HCT116 (cell line): Measurements from ENCODE around the gene MAPK8. TPM values are rescaled to one million over a fixed set of nuclear protein-coding genes. Genes with fewer than 3 reads are reported as not detected.

ENCODE experiments used
- ATAC-seq: fragments of 200-7000 bp; cut with Tn5 transposase; 2 replicates; pipeline ENCODE4 v1.9.1; 2020; ENCODE audit warnings: mild to moderate bottlenecking, moderate library complexity
- BruUV-seq: library from RNA; stranded (reverse); fragments of 400-500 nt; replicated peaks from 2 replicates; lab custom pipeline; 2021; lab: Mats Ljungman, UMichigan
- CTCF ChIA-PET: fragments of 300-600 bp; sonication (Branson Sonifier 250); formaldehyde crosslinking; loops from one replicate; lab custom pipeline; 2021; ENCODE audit warnings: antibody characterized with exemption; lab: Charles Lee
- POLR2A ChIA-PET: fragments of 300-600, 350-600 bp; sonication (Branson Sonifier 250); formaldehyde crosslinking; loops from one replicate; lab custom pipeline; 2021; ENCODE audit warnings: antibody characterized with exemption; lab: Charles Lee
- RAD21 ChIA-PET, 2 experiments: fragments of 300-600 bp; sonication (Branson Sonifier 250); formaldehyde crosslinking; loops; one replicate each; lab custom pipeline; 2023; ENCODE audit warnings: low total read pairs in 2 of 2; ENCODE audit not compliant: uncharacterized antibody in 2 of 2, unreplicated experiment in 2 of 2, low non-redundant PET in 1 of 2; lab: Charles Lee
- DNase-seq: peaks from one replicate; pipeline ENCODE4 v3.0.0-alpha.2; 2010; ENCODE audit warnings: low read depth, low spot score
- H2AFZ ChIP-seq: fragments of 200-600 bp; shearing (Covaris generic), sonication (generic); 2 replicates; pipeline ENCODE4 v1.6.1; 2017; ENCODE audit warnings: low read depth, mixed run types, mixed read lengths, antibody characterized with exemption, low read length; ENCODE audit not compliant: poor library complexity, severe bottlenecking
- H3K27ac ChIP-seq: 2 replicates; pipeline ENCODE4 v1.5.1; 2012; ENCODE audit warnings: low read depth, low read length
- H3K27me3 ChIP-seq: fragments of 200-600 bp; sonication (generic); 2 replicates; pipeline ENCODE4 v1.6.1; 2016; ENCODE audit warnings: mixed run types, low read length, mixed read lengths; ENCODE audit not compliant: insufficient read depth
- H3K36me3 ChIP-seq, 2 experiments: fragments of 200-500 bp in 1 of 2; fragments of 200-600 bp in 1 of 2; sonication (Bioruptor generic) in 1 of 2; sonication (generic) in 1 of 2; 2 replicates each; pipeline versions ENCODE4 v1.5.1 to v1.6.1; 2014 to 2016; ENCODE audit warnings: low read length in 2 of 2, inconsistent platforms in 1 of 2, mixed read lengths in 1 of 2, mixed run types in 1 of 2; ENCODE audit not compliant: insufficient read depth in 2 of 2, control insufficient read depth in 1 of 2
- H3K4me1 ChIP-seq, 2 experiments: fragments of 200-600 bp in 1 of 2; sonication (generic) in 1 of 2; 2 replicates each; pipeline versions ENCODE4 v1.5.1 to v1.6.1; 2012 to 2017; ENCODE audit warnings: low read length in 2 of 2, inconsistent platforms in 1 of 2, mild to moderate bottlenecking in 1 of 2, mixed read lengths in 1 of 2, mixed run types in 1 of 2, moderate library complexity in 1 of 2; ENCODE audit not compliant: insufficient read depth in 2 of 2, control insufficient read depth in 1 of 2
- H3K4me2 ChIP-seq: fragments of 200-600 bp; sonication (generic); 2 replicates; pipeline ENCODE4 v1.6.1; 2017; ENCODE audit warnings: mixed run types, low read length, mixed read lengths
- H3K4me3 ChIP-seq, 2 experiments: fragments of 200-600 bp in 1 of 2; sonication (generic) in 1 of 2; replicated peaks in 1 of 2; 2 replicates each; pipeline ENCODE4 v1.5.1; 2011 to 2016; ENCODE audit warnings: low read length in 2 of 2, control low read depth in 1 of 2, low read depth in 1 of 2, mild to moderate bottlenecking in 1 of 2, mixed read lengths in 1 of 2, mixed run types in 1 of 2
- H3K79me2 ChIP-seq: fragments of 200-600 bp; sonication (generic); 2 replicates; pipeline ENCODE4 v1.6.1; 2017; ENCODE audit warnings: mild to moderate bottlenecking, mixed run types, low read length, moderate library complexity, mixed read lengths; ENCODE audit not compliant: insufficient read depth
- H3K9ac ChIP-seq: fragments of 200-600 bp; sonication (generic); 2 replicates; pipeline ENCODE4 v1.6.1; 2016; ENCODE audit warnings: low read length, mixed read lengths
- H3K9me2 ChIP-seq: fragments of 200-600 bp; sonication (generic), shearing (Covaris generic); 2 replicates; pipeline ENCODE4 v1.6.1; 2017; ENCODE audit warnings: mixed run types, mild to moderate bottlenecking, moderate library complexity; ENCODE audit not compliant: insufficient read depth
- H3K9me3 ChIP-seq, 2 experiments: fragments of 200-500 bp in 1 of 2; fragments of 200-600 bp in 1 of 2; sonication (Bioruptor generic) in 1 of 2; sonication (generic) in 1 of 2; 2 replicates each; pipeline ENCODE4 v1.6.1; 2014 to 2017; ENCODE audit warnings: low read length in 2 of 2, mixed read lengths in 2 of 2, inconsistent platforms in 1 of 2, low read depth in 1 of 2, mild to moderate bottlenecking in 1 of 2, mixed run types in 1 of 2, moderate library complexity in 1 of 2; ENCODE audit not compliant: control insufficient read depth in 1 of 2, insufficient read depth in 1 of 2
- H4K20me1 ChIP-seq: fragments of 200-600 bp; sonication (generic), shearing (Covaris generic); 2 replicates; pipeline ENCODE4 v1.6.1; 2017; ENCODE audit warnings: mixed run types, mild to moderate bottlenecking, moderate library complexity; ENCODE audit not compliant: insufficient read depth
- CBX3 ChIP-seq: IDR thresholded peaks from 2 replicates; pipeline ENCODE4 v1.6.1; 2012; ENCODE audit warnings: low read depth
- CEBPB ChIP-seq: IDR thresholded peaks from 2 replicates; pipeline ENCODE4 v1.6.1; 2012; ENCODE audit warnings: low read depth
- EZH2 ChIP-seq: fragments of 200-600 bp; sonication (generic); IDR thresholded peaks from 2 replicates; pipeline ENCODE4 v1.6.1; 2017; ENCODE audit warnings: antibody characterized with exemption, mixed run types
- JUND ChIP-seq: IDR thresholded peaks from 2 replicates; pipeline ENCODE4 v1.6.1; 2012
- POLR2A ChIP-seq: IDR thresholded peaks from 2 replicates; pipeline ENCODE4 v1.7.0; 2011; ENCODE audit warnings: borderline replicate concordance; ENCODE audit not compliant: insufficient read depth, insufficient read length; ENCODE audit errors: extremely low read depth
- RAD21 ChIP-seq: IDR thresholded peaks from 2 replicates; pipeline ENCODE4 v1.6.1; 2012; ENCODE audit warnings: low read depth, mild to moderate bottlenecking
- SIN3A ChIP-seq: IDR thresholded peaks from 2 replicates; pipeline ENCODE4 v1.6.1; 2012; ENCODE audit warnings: low read depth
- SP1 ChIP-seq: IDR thresholded peaks from 2 replicates; pipeline ENCODE4 v1.6.1; 2012; ENCODE audit warnings: low read depth
- YY1 ChIP-seq: IDR thresholded peaks from 2 replicates; pipeline ENCODE4 v1.6.1; 2011; ENCODE audit warnings: low read length, low read depth, moderate library complexity, mild to moderate bottlenecking; ENCODE audit not compliant: insufficient replicate concordance; ENCODE audit errors: extremely low read depth
- ZFX ChIP-seq: fragments of 450-650 bp; IDR thresholded peaks from 2 replicates; pipeline ENCODE4 v1.6.1; 2017
- intact Hi-C: fragments of 100-400 bp; cut with micrococcal nuclease; formaldehyde crosslinking; loops from 2 replicates; pipeline ENCODE4 v1.10.0; 2022
- total RNA-seq: library from RNA; stranded (reverse); gene quantifications from one replicate; pipeline ENCODE4 v1.2.1, GENCODE V29; 2021; ENCODE audit not compliant: unreplicated experiment
- TF ChIP-seq, protein P1 (sequence below): IDR thresholded peaks from 2 replicates; pipeline ENCODE4 v1.6.1; 2012
- TF ChIP-seq, protein P2 (sequence below): IDR thresholded peaks from 2 replicates; pipeline ENCODE4 v1.6.1; 2011; ENCODE audit warnings: mild to moderate bottlenecking, low read length, moderate library complexity; ENCODE audit not compliant: insufficient replicate concordance; ENCODE audit errors: extremely low read depth

The MAPK8 gene
- total RNA-seq, 1 experiment from 2014 or later: 71.0 TPM

DNA sequence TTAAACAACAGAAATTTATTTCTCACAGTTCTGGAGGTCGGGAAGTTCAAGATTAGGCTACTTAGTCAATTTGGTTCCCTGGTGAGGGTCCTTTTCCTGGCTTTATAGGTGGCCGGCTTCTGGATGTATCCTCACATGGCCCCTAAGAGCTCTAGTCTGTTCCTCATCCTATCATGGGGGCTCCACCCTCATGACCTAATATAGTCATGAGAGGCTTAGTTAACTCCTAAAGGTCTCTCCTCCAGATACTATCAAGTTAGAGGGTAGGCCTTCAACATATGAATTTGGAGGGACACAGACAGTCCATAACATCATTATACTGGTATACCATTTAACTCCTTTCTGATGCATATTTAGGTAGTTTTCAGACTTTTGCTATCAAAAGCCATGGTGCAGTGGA lies 7.6 kb downstream of the MAPK8 start:
- H4K20me1 ChIP-seq: no peaks in the 10 kb centered on the region; the same call in 1 of the 2 replicates
- H3K9me3 ChIP-seq: no peaks in the 10 kb centered on the region
- RAD21 ChIA-PET: no interaction called here
- BruUV-seq: no TSS peak
- H2AFZ ChIP-seq: no peak overlapping the region
- ATAC-seq: no peak
- H3K4me2 ChIP-seq: no peak overlapping the region
- TF ChIP-seq JUND (no peak), YY1 (no peak), SIN3A (no peak), CEBPB (no peak), ZFX (no peak)
- H3K36me3 ChIP-seq: no peaks in the 10 kb centered on the region
- DNase-seq: no peak
- no peaks in the 10 kb centered on the region for H3K9me2 ChIP-seq
- H3K4me3 ChIP-seq: no peak overlapping the region
- H3K4me1 ChIP-seq: peaks cover 18 to 27% of the 10 kb centered on the region in 2 experiments
- no peak overlapping the region for H3K9ac ChIP-seq
- CTCF ChIA-PET: no interaction called here
- intact Hi-C loops: no loop called here
- peaks cover 92% of the 10 kb centered on the region for H3K79me2 ChIP-seq
- no peaks in the 10 kb centered on the region for H3K27me3 ChIP-seq
- no peak overlapping the region for H3K27ac ChIP-seq
- POLR2A ChIA-PET: no interaction called here

DNA sequence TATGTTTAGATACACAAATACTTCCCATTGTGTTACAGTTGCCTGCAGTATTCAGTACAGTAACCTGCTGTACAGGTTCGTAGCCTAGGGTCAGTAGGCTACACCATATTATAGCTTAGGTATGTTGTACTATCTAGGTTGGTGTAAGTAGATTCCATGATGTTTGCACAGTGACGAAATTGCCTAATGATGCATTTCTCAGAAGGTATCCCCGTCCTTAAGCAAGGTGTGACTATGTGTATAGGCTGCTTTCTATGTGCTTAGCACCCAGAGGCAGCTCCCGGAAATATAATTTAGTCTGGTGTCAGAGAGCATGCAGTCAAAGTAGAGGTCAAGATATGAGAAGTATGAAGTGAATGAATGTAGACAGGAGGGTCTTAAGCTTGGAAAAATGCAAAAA lies 9.8 kb downstream of the MAPK8 start:
- Histone ChIP-seq H3K4me1 (peaks cover 4 to 8% of the 10 kb centered on the region in 2 experiments; a peak in 1 of 4 replicates), H4K20me1 (no peaks in the 10 kb centered on the region), H3K27me3 (no peaks in the 10 kb centered on the region), H3K27ac (no peak overlapping the region), H3K79me2 (peaks cover 92% of the 10 kb centered on the region), H3K4me2 (no peak overlapping the region), H3K9me3 (no peaks in the 10 kb centered on the region), H2AFZ (no peak overlapping the region), H3K9me2 (no peaks in the 10 kb centered on the region), H3K4me3 (no peak overlapping the region), H3K9ac (no peak overlapping the region), H3K36me3 (no peaks in the 10 kb centered on the region)
- ChIA-PET RAD21 (no interaction called here), POLR2A (no interaction called here), CTCF (no interaction called here)
- no TSS peak for BruUV-seq
- intact Hi-C loops: no loop called here
- no peak for ATAC-seq
- DNase-seq: no peak
- TF ChIP-seq CBX3 (no peak), POLR2A (no peak), EZH2 (no peak), SP1 (no peak), SIN3A (no peak), RAD21 (no peak), CEBPB (no peak)
- TF ChIP-seq, protein P1, sequence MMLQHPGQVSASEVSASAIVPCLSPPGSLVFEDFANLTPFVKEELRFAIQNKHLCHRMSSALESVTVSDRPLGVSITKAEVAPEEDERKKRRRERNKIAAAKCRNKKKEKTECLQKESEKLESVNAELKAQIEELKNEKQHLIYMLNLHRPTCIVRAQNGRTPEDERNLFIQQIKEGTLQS: no peak
- TF ChIP-seq, protein P2, sequence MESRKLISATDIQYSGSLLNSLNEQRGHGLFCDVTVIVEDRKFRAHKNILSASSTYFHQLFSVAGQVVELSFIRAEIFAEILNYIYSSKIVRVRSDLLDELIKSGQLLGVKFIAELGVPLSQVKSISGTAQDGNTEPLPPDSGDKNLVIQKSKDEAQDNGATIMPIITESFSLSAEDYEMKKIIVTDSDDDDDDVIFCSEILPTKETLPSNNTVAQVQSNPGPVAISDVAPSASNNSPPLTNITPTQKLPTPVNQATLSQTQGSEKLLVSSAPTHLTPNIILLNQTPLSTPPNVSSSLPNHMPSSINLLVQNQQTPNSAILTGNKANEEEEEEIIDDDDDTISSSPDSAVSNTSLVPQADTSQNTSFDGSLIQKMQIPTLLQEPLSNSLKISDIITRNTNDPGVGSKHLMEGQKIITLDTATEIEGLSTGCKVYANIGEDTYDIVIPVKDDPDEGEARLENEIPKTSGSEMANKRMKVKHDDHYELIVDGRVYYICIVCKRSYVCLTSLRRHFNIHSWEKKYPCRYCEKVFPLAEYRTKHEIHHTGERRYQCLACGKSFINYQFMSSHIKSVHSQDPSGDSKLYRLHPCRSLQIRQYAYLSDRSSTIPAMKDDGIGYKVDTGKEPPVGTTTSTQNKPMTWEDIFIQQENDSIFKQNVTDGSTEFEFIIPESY: no peak
